ENCODE data around the gene ANGPTL8. TPM values are rescaled to one million over a fixed set of nuclear protein-coding genes. Genes with fewer than 3 reads are reported as not detected.

The ANGPTL8 gene
- total and polyA plus RNA-seq, 2 of the 13 experiments (the other 11 are each of a cell fraction or from before 2014, with no cell fraction given) = 27.3 to 243 TPM

GRCh38 chr19:11240008-11240444 is 607 bp downstream of the ANGPTL8 start (continued):
- TF ChIP-seq, protein P1, sequence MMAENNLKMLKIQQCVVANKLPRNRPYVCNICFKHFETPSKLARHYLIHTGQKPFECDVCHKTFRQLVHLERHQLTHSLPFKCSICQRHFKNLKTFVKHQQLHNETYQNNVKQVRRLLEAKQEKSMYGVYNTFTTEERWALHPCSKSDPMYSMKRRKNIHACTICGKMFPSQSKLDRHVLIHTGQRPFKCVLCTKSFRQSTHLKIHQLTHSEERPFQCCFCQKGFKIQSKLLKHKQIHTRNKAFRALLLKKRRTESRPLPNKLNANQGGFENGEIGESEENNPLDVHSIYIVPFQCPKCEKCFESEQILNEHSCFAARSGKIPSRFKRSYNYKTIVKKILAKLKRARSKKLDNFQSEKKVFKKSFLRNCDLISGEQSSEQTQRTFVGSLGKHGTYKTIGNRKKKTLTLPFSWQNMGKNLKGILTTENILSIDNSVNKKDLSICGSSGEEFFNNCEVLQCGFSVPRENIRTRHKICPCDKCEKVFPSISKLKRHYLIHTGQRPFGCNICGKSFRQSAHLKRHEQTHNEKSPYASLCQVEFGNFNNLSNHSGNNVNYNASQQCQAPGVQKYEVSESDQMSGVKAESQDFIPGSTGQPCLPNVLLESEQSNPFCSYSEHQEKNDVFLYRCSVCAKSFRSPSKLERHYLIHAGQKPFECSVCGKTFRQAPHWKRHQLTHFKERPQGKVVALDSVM (CRISPR knock-in tag; IDR thresholded peaks at IDR 0.05) = peak; percentile 72; the same call in 1 of the 2 replicates
- TF ChIP-seq MBD4 (IDR thresholded peaks at IDR 0.05; ENCODE audit: borderline replicate concordance, low read length) (no peak), DNMT1 (CRISPR knock-in tag; IDR thresholded peaks at IDR 0.05) (no peak), MLXIP (CRISPR knock-in tag; IDR thresholded peaks at IDR 0.05; ENCODE audit: borderline replicate concordance) (no peak), ZNF75D (CRISPR knock-in tag; IDR thresholded peaks at IDR 0.05; ENCODE audit: borderline replicate concordance) (no peak), POLR2AphosphoS2 (IDR thresholded peaks at IDR 0.05; ENCODE audit: low read depth, low read length) (no peak), ZZZ3 (CRISPR knock-in tag; IDR thresholded peaks at IDR 0.05; ENCODE audit: borderline replicate concordance) (no peak), HNRNPL (IDR thresholded peaks at IDR 0.05; ENCODE audit: low read depth, low read length) (no peak), RERE (CRISPR knock-in tag; IDR thresholded peaks at IDR 0.05; ENCODE audit: low read depth) (no peak), HOXA3 (CRISPR knock-in tag; IDR thresholded peaks at IDR 0.05) (peak; percentile 9; the same call in 1 of the 2 replicates), ZC3H4 (CRISPR knock-in tag; IDR thresholded peaks at IDR 0.05; ENCODE audit: borderline replicate concordance) (peak; percentile 82; the same call in 1 of the 2 replicates), CREB3 (CRISPR knock-in tag; IDR thresholded peaks at IDR 0.05) (no peak)
- TF ChIP-seq, protein P2, sequence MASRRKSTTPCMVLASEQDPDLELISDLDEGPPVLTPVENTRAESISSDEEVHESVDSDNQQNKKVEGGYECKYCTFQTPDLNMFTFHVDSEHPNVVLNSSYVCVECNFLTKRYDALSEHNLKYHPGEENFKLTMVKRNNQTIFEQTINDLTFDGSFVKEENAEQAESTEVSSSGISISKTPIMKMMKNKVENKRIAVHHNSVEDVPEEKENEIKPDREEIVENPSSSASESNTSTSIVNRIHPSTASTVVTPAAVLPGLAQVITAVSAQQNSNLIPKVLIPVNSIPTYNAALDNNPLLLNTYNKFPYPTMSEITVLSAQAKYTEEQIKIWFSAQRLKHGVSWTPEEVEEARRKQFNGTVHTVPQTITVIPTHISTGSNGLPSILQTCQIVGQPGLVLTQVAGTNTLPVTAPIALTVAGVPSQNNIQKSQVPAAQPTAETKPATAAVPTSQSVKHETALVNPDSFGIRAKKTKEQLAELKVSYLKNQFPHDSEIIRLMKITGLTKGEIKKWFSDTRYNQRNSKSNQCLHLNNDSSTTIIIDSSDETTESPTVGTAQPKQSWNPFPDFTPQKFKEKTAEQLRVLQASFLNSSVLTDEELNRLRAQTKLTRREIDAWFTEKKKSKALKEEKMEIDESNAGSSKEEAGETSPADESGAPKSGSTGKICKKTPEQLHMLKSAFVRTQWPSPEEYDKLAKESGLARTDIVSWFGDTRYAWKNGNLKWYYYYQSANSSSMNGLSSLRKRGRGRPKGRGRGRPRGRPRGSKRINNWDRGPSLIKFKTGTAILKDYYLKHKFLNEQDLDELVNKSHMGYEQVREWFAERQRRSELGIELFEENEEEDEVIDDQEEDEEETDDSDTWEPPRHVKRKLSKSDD (CRISPR knock-in tag; IDR thresholded peaks at IDR 0.05; ENCODE audit: low read depth) = no peak
- TF ChIP-seq, protein P3, sequence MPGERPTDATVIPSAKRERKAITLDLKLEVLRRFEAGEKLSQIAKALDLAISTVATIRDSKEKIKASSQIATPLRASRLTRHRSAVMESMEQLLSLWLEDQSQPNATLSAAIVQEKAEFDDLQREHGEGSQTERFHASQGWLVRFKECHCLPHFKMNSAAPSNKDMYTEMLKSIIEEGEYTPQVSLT (CRISPR knock-in tag; IDR thresholded peaks at IDR 0.05; ENCODE audit: borderline replicate concordance, low read depth) = no peak

All from HepG2 (cell line).